A673 (cell line): ENCODE data around the gene PAPOLA. TPM values are rescaled to one million over a fixed set of nuclear protein-coding genes. Genes with fewer than 3 reads are reported as not detected.

Experiments used
- BruUV-seq: library from RNA; stranded (reverse); fragments of 400-500 nt; replicated peaks from 2 replicates; lab custom pipeline; 2021; lab: Mats Ljungman, UMichigan
- CTCF ChIA-PET: fragments of 300-600 bp; sonication (Branson Sonifier 250); formaldehyde crosslinking; loops from one replicate; lab custom pipeline; 2022; ENCODE audit warnings: antibody characterized with exemption; lab: Charles Lee
- POLR2A ChIA-PET: fragments of 300-600 bp; sonication (Branson Sonifier 250); formaldehyde crosslinking; loops from one replicate; lab custom pipeline; 2022; ENCODE audit warnings: antibody characterized with exemption; ENCODE audit not compliant: low non-redundant PET; lab: Charles Lee
- DNase-seq: peaks from one replicate; pipeline ENCODE4 v3.0.0-alpha.2; 2015; ENCODE audit warnings: low spot score
- H3K27ac ChIP-seq: fragments of 200-600 bp; sonication (generic); 2 replicates; pipeline ENCODE4 v1.5.1; 2016; ENCODE audit warnings: mixed run types, low read depth, mild to moderate bottlenecking, mixed read lengths, antibody characterized with exemption, low read length; ENCODE audit not compliant: poor library complexity, severe bottlenecking
- H3K27me3 ChIP-seq: fragments of 200-600 bp; sonication (generic); replicated peaks from 2 replicates; pipeline ENCODE4 v1.6.1; 2017; ENCODE audit warnings: mixed run types, low read depth, mild to moderate bottlenecking, mixed read lengths, antibody characterized with exemption, low read length; ENCODE audit not compliant: insufficient read depth, poor library complexity
- H3K36me3 ChIP-seq: fragments of 200-600 bp; sonication (generic); 2 replicates; pipeline ENCODE4 v1.6.1; 2016; ENCODE audit warnings: mixed run types, mild to moderate bottlenecking, mixed read lengths, antibody characterized with exemption, low read length; ENCODE audit not compliant: insufficient read depth, poor library complexity, severe bottlenecking
- H3K4me1 ChIP-seq: fragments of 200-600 bp; sonication (generic); 2 replicates; pipeline ENCODE4 v1.6.1; 2017; ENCODE audit warnings: mixed run types, mild to moderate bottlenecking, mixed read lengths, antibody characterized with exemption, low read length; ENCODE audit not compliant: insufficient read depth, poor library complexity, severe bottlenecking
- H3K4me3 ChIP-seq: fragments of 200-600 bp; sonication (generic); 2 replicates; pipeline ENCODE4 v1.5.1; 2016; ENCODE audit warnings: low read depth, mixed run types, mild to moderate bottlenecking, mixed read lengths, low read length; ENCODE audit not compliant: poor library complexity, severe bottlenecking
- H3K9me3 ChIP-seq: fragments of 200-600 bp; sonication (generic); 2 replicates; pipeline ENCODE4 v1.6.1; 2016; ENCODE audit warnings: mixed run types, low read depth, mild to moderate bottlenecking, mixed read lengths, antibody characterized with exemption, low read length; ENCODE audit not compliant: poor library complexity, severe bottlenecking
- EZH2 ChIP-seq: fragments of 200-600 bp; sonication (generic); IDR thresholded peaks from 2 replicates; pipeline ENCODE4 v1.6.1; 2017; ENCODE audit warnings: borderline replicate concordance, low read depth, mild to moderate bottlenecking, mixed read lengths, antibody characterized with exemption, low read length; ENCODE audit not compliant: poor library complexity, severe bottlenecking
- intact Hi-C: fragments of 100-400 bp; cut with micrococcal nuclease; formaldehyde crosslinking; loops from one replicate; pipeline ENCODE4 v1.10.0; 2022; ENCODE audit not compliant: unreplicated experiment
- total RNA-seq: library from RNA; stranded (reverse); gene quantifications from 2 replicates; pipeline ENCODE4 v1.2.3, GENCODE V29; 2021
- TF ChIP-seq, protein P1 (sequence below): fragments of 300-800, 200-600 bp; sonication (generic); conservative IDR thresholded peaks from 2 replicates; pipeline ENCODE4 v1.5.1; 2017; ENCODE audit warnings: low read depth, mild to moderate bottlenecking, antibody characterized with exemption, low read length, moderate library complexity, mixed read lengths

PAPOLA gene
- total RNA-seq, 1 experiment from 2014 or later = 337 TPM

- no peaks in the 10 kb centered on the region for H3K27me3 ChIP-seq
- peaks cover 82% of the 10 kb centered on the region for H3K36me3 ChIP-seq
- H3K9me3 ChIP-seq = no peaks in the 10 kb centered on the region
- H3K27ac ChIP-seq = no peak overlapping the region
- no TSS peak for BruUV-seq
- TF ChIP-seq EZH2 = no peak
- TF ChIP-seq, protein P1, sequence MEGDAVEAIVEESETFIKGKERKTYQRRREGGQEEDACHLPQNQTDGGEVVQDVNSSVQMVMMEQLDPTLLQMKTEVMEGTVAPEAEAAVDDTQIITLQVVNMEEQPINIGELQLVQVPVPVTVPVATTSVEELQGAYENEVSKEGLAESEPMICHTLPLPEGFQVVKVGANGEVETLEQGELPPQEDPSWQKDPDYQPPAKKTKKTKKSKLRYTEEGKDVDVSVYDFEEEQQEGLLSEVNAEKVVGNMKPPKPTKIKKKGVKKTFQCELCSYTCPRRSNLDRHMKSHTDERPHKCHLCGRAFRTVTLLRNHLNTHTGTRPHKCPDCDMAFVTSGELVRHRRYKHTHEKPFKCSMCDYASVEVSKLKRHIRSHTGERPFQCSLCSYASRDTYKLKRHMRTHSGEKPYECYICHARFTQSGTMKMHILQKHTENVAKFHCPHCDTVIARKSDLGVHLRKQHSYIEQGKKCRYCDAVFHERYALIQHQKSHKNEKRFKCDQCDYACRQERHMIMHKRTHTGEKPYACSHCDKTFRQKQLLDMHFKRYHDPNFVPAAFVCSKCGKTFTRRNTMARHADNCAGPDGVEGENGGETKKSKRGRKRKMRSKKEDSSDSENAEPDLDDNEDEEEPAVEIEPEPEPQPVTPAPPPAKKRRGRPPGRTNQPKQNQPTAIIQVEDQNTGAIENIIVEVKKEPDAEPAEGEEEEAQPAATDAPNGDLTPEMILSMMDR = no peak
- H3K4me3 ChIP-seq = no peak overlapping the region
- DNase-seq = no peak
- ChIA-PET POLR2A (no interaction called here), CTCF (no interaction called here)
- intact Hi-C loops = no loop called here
- peaks cover 7% of the 10 kb centered on the region for H3K4me1 ChIP-seq
Observed at GRCh38 chr14:96525452-96525851, 23.3 kb downstream of the PAPOLA start.

- H3K36me3 ChIP-seq = peaks cover 67% of the 10 kb centered on the region
- ChIA-PET POLR2A (no interaction called here), CTCF (interaction anchor here (0.9 kb wide), 1 partner anchor 45 kb away, joined by 4 read pairs; no protein-coding TSS in a partner anchor)
- no peak overlapping the region for H3K27ac ChIP-seq
- no peak for TF ChIP-seq EZH2
- TF ChIP-seq, protein P1 = no peak
- H3K9me3 ChIP-seq = no peaks in the 10 kb centered on the region
- no peak overlapping the region for H3K4me3 ChIP-seq
- intact Hi-C loops = no loop called here
- H3K27me3 ChIP-seq = no peaks in the 10 kb centered on the region
- BruUV-seq = no TSS peak
- DNase-seq = no peak
- H3K4me1 ChIP-seq = no peaks in the 10 kb centered on the region
Observed at GRCh38 chr14:96532632-96533031, 30.4 kb downstream of the PAPOLA start.

- CTCF ChIA-PET = no interaction called here
- POLR2A ChIA-PET = interaction anchor here (0.6 kb wide), 1 partner anchor 560 kb away, joined by 3 read pairs; no protein-coding TSS in a partner anchor
- intact Hi-C loops = loop anchor here (5.0 kb wide), 1 partner anchor 35 kb away; the partner anchor contains the start of gene PAPOLA
- no TSS peak for BruUV-seq
- no peaks in the 10 kb centered on the region for H3K9me3 ChIP-seq
- no peak overlapping the region for H3K4me3 ChIP-seq
- peaks cover 43% of the 10 kb centered on the region for H3K36me3 ChIP-seq
- no peak overlapping the region for H3K27ac ChIP-seq
- peaks cover 8% of the 10 kb centered on the region for H3K4me1 ChIP-seq
- H3K27me3 ChIP-seq = no peaks in the 10 kb centered on the region
- TF ChIP-seq, protein P1 = no peak
- TF ChIP-seq EZH2 = no peak
- DNase-seq = no peak
Observed at GRCh38 chr14:96536807-96537206, 34.6 kb downstream of the PAPOLA start.
